Measurements from ENCODE around the gene NLRP1.

Gene NLRP1

GRCh38 chr17:5557485-5557884 is 26.8 kb downstream of the NLRP1 start:
- peak; percentile 79 for DNase-seq

DNA sequence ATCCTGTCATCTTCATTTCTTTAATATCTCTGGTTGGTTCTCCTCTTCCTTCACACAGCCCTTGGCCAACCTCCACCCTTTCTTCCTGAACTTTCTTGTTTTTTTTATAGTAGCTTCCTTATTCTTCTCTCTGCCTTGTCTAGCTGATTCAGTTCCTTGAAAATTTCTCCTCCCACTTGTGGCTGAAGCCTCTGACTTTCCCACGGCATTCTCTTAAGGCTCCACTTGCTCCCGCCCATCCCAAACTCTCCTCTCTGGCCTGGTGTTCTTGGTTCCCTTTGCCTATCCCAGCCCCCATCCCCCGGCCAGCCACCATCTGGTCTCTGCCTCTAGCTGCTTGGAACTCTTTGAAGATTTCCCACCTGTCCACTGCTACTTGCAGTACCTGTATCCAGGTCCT is 29.1 kb downstream of the NLRP1 start:
- DNase-seq = peak; percentile 51

GRCh38 chr17:5553479-5553878 is 30.8 kb downstream of the NLRP1 start:
- no peak for DNase-seq

DNA sequence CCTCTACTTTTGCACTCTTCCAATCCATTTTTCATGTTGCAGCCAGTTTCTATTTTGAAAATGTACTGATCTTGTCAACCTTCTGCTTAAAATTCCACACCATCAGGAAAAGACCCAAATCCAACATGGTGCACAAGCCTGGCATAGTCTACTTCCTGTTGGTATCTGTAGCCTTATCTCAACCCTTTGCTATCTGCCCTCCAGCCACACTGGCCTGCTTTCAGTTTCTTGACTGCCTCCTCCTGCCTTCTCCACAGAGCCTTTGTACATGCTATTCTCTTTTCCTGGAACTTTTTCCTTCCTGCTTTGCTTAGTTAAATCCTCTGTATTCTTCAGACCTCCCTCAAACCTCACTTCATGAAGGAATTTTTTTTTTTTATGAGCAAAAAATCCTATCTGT is 31.5 kb downstream of the NLRP1 start:
- no peak for DNase-seq

DNA sequence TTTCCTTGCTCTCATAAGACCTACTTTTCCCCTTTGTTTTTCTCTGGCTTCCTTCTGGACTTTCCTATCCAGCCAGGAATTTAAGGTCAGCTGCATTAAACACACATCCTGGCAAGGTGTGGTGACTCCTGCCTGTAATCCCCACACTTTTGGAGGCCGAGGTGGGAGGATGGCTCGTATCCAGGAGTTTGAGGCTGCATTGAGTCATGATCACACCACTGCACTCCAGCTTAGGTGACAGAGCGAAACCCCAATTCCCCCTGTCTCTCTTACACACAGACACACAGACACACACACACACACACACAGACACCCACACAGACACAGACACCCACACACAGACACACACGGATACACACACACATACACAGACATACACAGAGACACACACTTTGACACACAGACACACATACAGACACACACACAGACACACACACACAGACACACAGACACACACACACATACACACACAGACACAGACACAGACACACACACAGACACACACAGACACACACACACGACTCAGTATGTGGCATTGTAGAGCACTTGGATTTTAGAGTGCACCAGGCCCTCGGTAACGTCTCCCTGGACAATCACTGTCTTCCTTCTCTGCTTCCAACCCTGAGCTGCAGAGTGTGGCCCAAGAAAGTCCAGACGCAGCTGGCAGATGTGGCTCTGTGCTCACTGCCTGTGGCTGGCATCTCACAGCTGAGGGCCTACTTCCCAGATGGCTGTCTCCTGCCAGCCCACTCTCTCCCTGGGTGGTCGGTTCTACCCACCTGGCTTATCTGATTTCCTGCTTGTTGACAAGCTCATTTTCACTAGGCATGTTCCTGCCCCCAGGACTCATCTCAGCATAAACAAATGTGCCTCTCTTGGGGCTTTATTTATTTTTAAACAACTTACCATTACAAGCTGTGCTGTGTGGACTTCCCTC is 39.0 kb downstream of the NLRP1 start:
- no peak for DNase-seq

DNA sequence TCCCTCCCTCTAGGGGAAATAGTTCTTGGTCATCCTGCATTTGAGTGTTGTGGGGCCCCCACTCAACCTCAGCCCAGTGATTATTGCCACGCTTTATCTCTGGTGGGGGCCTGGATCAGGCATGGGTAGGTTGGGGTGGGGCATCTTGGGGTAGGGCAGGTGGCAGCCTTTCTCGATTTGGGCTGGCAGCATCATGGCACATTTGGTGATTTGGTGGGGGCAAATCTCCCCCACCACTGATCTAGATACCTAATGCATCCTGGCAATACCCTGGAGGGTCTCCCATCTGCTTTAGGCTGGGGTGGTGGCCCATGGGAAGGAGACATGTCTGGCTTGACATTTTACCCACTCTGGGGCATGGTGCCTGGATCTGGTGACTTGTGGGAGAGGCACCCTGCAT is 40.2 kb downstream of the NLRP1 start:
- no peak for DNase-seq

DNA sequence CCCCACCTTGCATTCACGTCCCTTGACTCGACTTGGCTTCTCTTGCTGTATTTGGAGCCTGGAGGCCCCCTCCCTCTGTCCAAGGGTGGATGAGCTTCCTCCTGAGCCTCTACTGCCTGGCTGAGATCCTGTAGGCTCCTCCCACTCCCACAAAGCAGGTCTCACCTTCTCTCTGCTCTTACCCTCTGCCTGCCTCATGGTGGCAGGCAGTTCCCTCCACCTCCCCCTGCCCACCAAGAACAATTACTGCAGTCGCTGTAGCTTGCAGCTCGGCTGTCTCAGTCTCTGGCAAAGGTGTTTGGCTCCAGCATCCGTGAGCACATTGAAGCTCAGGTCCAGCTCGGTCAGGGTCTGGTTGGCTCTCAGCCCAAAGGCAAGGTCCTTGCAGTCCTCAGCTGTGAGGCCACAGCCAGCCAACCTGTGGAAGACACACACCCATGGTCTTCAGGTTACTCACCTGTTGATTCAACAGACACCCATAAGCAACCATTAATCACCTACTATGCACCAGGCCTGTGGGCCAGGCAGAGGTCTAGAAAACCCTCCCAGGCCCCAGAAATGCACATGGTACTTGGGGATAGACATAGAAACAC is 42.6 kb downstream of the NLRP1 start:
- DNase-seq = no peak

- DNase-seq = no peak
Measured at GRCh38 chr17:5540321-5540720, 44.0 kb downstream of the NLRP1 start.

- no peak for DNase-seq
Measured at GRCh38 chr17:5539286-5539685, 45.0 kb downstream of the NLRP1 start.

GRCh38 chr17:5536866-5537650 is 47.3 kb downstream of the NLRP1 start:
- DNase-seq = peak; percentile 54

DNA sequence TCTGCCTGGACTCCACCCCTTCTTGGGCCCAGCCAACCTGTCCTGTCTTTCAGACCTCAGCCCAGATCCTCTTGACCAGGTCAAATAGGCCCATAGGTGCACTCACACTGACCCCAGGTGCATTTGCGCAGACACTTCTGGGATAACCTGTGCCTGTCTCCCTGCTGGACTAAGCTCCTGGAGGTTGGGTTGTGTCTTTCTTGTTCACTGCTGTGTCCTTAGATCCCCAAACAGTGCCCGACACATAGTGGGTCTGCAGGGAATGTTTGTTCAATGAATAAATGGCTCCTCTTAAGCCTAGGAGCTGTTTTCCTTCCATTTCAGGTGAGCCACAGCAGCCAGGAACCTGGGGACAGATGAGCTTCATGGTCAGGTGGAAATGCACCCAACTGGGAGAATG is 48.9 kb downstream of the NLRP1 start:
- DNase-seq = no peak

DNA sequence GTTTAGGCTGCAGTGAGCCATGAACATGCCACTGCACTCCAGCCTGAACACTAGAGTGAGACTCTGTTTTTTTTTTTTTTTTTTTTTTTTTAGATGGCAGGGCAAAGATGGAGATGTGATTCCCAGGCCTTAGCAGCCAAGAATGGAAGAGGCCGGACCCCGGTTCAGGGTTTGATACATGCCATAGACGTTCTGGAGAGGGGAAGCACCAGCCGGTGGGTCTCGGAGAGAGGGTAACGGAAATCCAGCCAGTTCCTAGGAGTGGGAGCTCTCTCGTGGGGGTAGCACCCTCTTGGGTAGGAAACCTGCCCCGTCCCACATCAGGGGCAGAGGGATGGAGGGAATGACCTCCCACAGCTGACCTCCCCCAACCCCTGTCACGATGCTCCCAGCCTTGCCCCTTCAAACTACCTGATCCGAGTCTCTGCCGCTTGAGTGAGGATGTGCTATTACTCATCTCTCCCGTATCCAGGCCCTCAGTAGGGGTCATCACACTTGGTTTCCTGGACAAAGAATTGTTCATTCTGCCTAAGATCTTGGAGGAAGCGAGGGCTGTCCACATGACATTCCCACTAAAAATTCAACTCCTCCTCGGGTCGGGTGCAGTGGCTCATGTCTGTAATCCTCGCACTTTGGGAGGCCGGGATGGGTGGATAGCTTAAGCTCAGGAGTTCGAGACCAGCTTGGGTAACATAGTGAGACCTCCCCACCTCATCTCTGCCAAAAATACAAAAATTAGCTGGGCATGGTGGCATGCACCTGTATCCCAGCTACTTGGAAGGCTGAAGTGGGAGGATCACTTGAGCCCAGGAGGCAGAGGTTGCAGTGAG is 50.6 kb downstream of the NLRP1 start:
- no peak for DNase-seq

- DNase-seq = no peak
Measured at GRCh38 chr17:5532581-5532980, 51.7 kb downstream of the NLRP1 start.

DNA sequence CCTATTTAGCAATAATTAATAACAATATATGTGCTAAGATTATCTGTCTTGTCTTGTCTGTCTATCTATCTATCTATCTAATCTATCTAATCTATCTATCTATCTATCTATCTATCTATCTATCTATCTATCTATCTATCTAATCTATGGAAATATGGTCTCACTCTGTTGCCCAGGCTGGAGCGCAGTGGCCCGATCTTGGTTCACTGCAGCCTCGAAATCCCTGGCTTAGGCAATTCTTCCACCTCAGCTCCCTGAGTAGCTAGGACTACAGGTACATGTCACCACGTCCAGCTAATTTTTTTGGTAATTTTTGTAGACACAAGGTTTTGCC is 53.3 kb downstream of the NLRP1 start:
- DNase-seq = no peak

GRCh38 chr17:5530265-5531084 is 53.8 kb downstream of the NLRP1 start:
- DNase-seq = no peak

GRCh38 chr17:5527601-5528250 is 56.6 kb downstream of the NLRP1 start:
- no peak for DNase-seq

DNA sequence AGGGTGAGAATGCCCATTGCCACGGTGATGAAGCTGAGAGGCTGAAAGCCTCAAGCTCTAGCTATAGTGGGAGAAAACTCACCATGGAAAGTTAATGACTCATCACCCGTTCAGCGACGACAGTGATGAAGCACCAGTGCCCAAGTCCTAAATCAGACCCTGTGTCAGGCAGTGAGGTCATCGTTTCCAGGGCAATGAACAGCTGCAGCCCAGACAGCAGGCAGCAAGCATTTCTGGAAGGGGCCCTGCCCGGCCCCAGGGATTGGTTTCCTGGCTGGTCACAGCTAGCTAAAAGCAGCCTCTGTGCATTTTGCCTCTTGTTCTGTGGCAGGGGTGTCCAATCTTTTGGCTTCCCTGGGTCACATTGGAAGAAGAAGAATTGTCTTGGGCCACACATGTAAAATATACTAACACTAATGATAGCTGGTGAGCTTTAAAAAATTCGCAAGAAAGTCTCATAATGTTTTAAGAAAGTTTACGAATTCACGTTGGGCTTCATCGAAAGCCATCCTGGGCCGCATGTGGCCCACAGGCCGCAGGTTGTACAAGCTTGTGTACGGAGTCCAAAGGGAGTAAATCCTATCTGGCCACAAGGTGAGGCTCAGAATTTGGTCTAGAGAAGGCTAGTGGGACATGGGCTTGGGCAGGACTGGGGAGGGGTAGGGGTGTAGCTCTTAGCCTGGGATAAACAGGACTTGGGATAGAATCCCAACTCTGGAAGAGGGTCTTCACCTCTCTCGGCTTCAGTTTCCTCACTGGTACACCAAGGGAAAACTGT is 57.3 kb downstream of the NLRP1 start:
- peak; percentile 98 for DNase-seq

- DNase-seq = no peak
Measured at GRCh38 chr17:5523249-5523648, 61.1 kb downstream of the NLRP1 start.

DNA sequence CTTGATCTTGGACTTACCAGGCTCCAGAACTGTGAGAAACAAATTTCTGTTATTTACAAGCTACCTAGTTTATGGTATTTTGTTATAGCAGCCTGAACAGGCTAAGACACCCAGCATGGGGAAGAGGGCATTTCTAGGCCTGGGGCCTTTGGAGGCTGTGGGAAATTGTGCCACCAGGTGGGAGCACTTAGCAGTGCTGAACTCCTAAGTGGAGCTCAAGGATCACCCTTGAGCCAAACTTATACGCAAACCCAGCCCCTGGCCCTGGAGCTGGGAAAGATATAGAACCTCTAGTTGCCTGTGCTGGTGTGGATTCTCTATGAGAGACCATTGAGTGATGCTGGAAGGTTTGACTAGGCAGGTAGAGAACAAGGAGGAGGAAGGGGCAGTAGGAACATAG is 61.8 kb downstream of the NLRP1 start:
- DNase-seq = no peak

DNA sequence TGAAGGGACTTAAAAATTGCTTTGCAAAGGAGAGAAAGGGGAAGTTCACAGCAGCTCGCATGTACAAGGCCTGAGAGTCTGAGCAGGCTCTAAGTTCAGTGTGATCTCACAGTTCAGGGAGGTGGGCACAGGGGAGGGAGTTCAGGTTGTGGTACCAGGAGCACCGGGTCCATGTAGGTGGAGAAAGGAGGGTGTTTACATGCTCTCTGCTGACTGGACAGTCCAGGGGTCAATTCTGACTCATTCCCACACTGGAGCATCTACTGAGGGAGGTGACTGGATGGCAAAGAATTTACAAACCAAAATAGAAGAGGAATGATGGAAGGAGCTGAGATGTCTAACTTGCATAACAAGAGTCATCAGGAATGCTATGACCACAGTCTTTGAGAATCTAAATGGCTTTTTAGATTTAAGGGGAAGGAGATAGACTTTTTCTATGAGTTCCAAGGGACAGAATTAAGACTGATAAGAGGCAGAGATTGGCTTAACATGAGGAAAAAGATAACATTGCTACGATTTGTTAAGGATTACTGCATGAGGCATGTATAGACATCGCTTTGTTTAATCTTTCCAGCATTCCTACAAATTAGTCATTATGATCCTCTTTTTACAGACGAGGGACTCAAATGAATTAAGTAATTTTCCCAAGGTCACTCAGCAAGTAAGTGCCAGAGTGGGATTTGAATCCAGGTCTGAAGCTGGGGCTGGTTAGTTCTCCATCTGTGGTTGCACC is 68.1 kb downstream of the NLRP1 start:
- DNase-seq = peak; percentile 97
